ENCODE data around the gene TRMT2A. TPM values are rescaled to one million over a fixed set of nuclear protein-coding genes. Genes with fewer than 3 reads are reported as not detected.
A peak's percentile ranks its signal among the peaks of the same experiment; 100 is the strongest.

Gene TRMT2A
- total RNA-seq, 1 donor from 2014 or later = 78.5 TPM

- H3K36me3 Mint-ChIP-seq (ENCODE audit: insufficient read depth) = peaks cover 3% of the 10 kb centered on the region
- peaks cover 8% of the 10 kb centered on the region for H3K4me1 Mint-ChIP-seq (ENCODE audit: low read depth)
- no peaks in the 10 kb centered on the region for H3K9me3 Mint-ChIP-seq (ENCODE audit: low read depth)
- DNase-seq (ENCODE audit: low spot score, unreplicated experiment) = no peak
- peak overlapping the region; percentile 84 for H3K27ac Mint-ChIP-seq
- no peak for TF ChIP-seq CTCF (IDR thresholded peaks at IDR 0.05; ENCODE audit: unreplicated experiment)
- no peak overlapping the region for H3K4me3 Mint-ChIP-seq (ENCODE audit: low read depth)
- H3K27me3 Mint-ChIP-seq = no peaks in the 10 kb centered on the region
Observed at GRCh38 chr22:20113551-20114310, 3.3 kb downstream of the TRMT2A start.

- H3K4me3 Mint-ChIP-seq (ENCODE audit: low read depth) = no peak overlapping the region
- DNase-seq (ENCODE audit: low spot score, unreplicated experiment) = no peak
- no peaks in the 10 kb centered on the region for H3K27me3 Mint-ChIP-seq
- H3K27ac Mint-ChIP-seq = no peak overlapping the region
- no peaks in the 10 kb centered on the region for H3K9me3 Mint-ChIP-seq (ENCODE audit: low read depth)
- H3K36me3 Mint-ChIP-seq (ENCODE audit: insufficient read depth) = peaks cover 5% of the 10 kb centered on the region
- peaks cover 2% of the 10 kb centered on the region for H3K4me1 Mint-ChIP-seq (ENCODE audit: low read depth)
- TF ChIP-seq CTCF (IDR thresholded peaks at IDR 0.05; ENCODE audit: unreplicated experiment) = no peak
Observed at GRCh38 chr22:20112623-20113511, 4.2 kb downstream of the TRMT2A start.

GRCh38 chr22:20111689-20112622 is 5.1 kb downstream of the TRMT2A start:
- no peak for DNase-seq (ENCODE audit: low spot score, unreplicated experiment)
- Mint-ChIP-seq H3K9me3 (ENCODE audit: low read depth) (no peaks in the 10 kb centered on the region), H3K27ac (peak overlapping the region; percentile 84), H3K27me3 (no peaks in the 10 kb centered on the region), H3K4me1 (ENCODE audit: low read depth) (peaks cover 2% of the 10 kb centered on the region), H3K4me3 (ENCODE audit: low read depth) (no peak overlapping the region), H3K36me3 (ENCODE audit: insufficient read depth) (peaks cover 9% of the 10 kb centered on the region)
- TF ChIP-seq CTCF (IDR thresholded peaks at IDR 0.05; ENCODE audit: unreplicated experiment) = no peak

GRCh38 chr22:20111045-20111688 is 5.9 kb downstream of the TRMT2A start:
- no peaks in the 10 kb centered on the region for H3K27me3 Mint-ChIP-seq
- peaks cover 2% of the 10 kb centered on the region for H3K4me1 Mint-ChIP-seq (ENCODE audit: low read depth)
- no peak overlapping the region for H3K4me3 Mint-ChIP-seq (ENCODE audit: low read depth)
- H3K27ac Mint-ChIP-seq = no peak overlapping the region
- no peaks in the 10 kb centered on the region for H3K9me3 Mint-ChIP-seq (ENCODE audit: low read depth)
- TF ChIP-seq CTCF (IDR thresholded peaks at IDR 0.05; ENCODE audit: unreplicated experiment) = peak; percentile 52
- DNase-seq (ENCODE audit: low spot score, unreplicated experiment) = no peak
- peaks cover 9% of the 10 kb centered on the region for H3K36me3 Mint-ChIP-seq (ENCODE audit: insufficient read depth)
